HL-60 (cell line): ENCODE data around the gene PFDN6.

Experiments used
- GABPA ChIP-seq: IDR thresholded peaks from 2 replicates; pipeline ENCODE4 v1.6.1; 2012; ENCODE audit warnings: low read depth
- TF ChIP-seq, protein P1 (sequence below): IDR thresholded peaks from one replicate; pipeline ENCODE4 v1.5.1; 2011; ENCODE audit warnings: low read length, control low read depth, inconsistent platforms; ENCODE audit not compliant: insufficient read depth

DNA sequence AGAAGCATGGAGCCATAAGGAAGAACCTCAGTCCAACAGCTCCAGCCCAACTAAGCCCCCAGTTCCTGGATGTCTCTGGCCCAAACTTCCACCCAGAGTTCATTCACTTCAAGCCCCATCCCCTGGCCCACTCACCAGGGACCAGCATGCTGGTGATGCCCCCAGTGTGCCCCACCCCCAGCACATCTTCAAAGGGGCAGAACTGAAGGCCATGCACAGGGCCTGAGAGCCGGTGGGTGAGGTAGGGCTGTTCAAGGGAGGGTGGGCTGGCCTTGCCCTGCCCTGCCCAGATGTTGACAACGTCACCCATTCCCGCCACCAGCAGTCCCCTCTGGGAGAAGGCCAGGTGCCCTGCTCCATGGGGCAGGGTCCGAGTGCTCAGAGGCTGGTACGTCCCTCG, 8.9 kb upstream of the PFDN6 start:
- TF ChIP-seq, protein P1, sequence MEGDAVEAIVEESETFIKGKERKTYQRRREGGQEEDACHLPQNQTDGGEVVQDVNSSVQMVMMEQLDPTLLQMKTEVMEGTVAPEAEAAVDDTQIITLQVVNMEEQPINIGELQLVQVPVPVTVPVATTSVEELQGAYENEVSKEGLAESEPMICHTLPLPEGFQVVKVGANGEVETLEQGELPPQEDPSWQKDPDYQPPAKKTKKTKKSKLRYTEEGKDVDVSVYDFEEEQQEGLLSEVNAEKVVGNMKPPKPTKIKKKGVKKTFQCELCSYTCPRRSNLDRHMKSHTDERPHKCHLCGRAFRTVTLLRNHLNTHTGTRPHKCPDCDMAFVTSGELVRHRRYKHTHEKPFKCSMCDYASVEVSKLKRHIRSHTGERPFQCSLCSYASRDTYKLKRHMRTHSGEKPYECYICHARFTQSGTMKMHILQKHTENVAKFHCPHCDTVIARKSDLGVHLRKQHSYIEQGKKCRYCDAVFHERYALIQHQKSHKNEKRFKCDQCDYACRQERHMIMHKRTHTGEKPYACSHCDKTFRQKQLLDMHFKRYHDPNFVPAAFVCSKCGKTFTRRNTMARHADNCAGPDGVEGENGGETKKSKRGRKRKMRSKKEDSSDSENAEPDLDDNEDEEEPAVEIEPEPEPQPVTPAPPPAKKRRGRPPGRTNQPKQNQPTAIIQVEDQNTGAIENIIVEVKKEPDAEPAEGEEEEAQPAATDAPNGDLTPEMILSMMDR = no peak
- no peak for TF ChIP-seq GABPA
